Activated naive CD8-positive, alpha-beta T cell treated with anti-CD3 and anti-CD28 coated beads, Interleukin-2, amount 10 ng/mL, durations not matched to agents 7 days and 5 days (primary cell): ENCODE results near the gene AMMECR1. TPM values are rescaled to one million over a fixed set of nuclear protein-coding genes. Genes with fewer than 3 reads are reported as not detected.
A peak's percentile ranks its signal among the peaks of the same experiment; 100 is the strongest.
"Not testable (repeated sequence)": the region's sequence is repeated elsewhere in the genome, so short reads cannot be mapped to it uniquely, and the experiment has no call there.

Experiments
- ATAC-seq: fragments of 150-1000 bp; cut with Tn5 transposase; one replicate; pipeline ENCODE4 v1.10.0; 2021; ENCODE audit warnings: low read depth, moderate library complexity
- POLR2A ChIA-PET: fragments of 350-600 bp; sonication (Branson Sonifier 250); formaldehyde crosslinking; loops from one replicate; lab custom pipeline; 2021; ENCODE audit warnings: antibody characterized with exemption; lab: Charles Lee
- DNase-seq: peaks from one replicate; pipeline ENCODE4 v3.0.0; 2021
- H3K27ac Mint-ChIP-seq: one replicate; pipeline ENCODE4 v1.8.0; 2022; ENCODE audit warnings: mild to moderate bottlenecking, mixed read lengths
- H3K27me3 Mint-ChIP-seq: one replicate; pipeline ENCODE4 v1.8.0; 2022; ENCODE audit warnings: mild to moderate bottlenecking, moderate library complexity, mixed read lengths
- H3K36me3 Mint-ChIP-seq: one replicate; pipeline ENCODE4 v1.8.0; 2021; ENCODE audit warnings: mild to moderate bottlenecking, mixed read lengths
- H3K4me1 Mint-ChIP-seq: one replicate; pipeline ENCODE4 v1.8.0; 2021; ENCODE audit warnings: mixed read lengths
- H3K4me3 Mint-ChIP-seq: one replicate; pipeline ENCODE4 v1.8.0; 2022; ENCODE audit warnings: mild to moderate bottlenecking, moderate library complexity, mixed read lengths
- H3K9me3 Mint-ChIP-seq: one replicate; pipeline ENCODE4 v1.8.0; 2021; ENCODE audit warnings: mixed read lengths
- total RNA-seq, 2 experiments: library from RNA; stranded (reverse); gene quantifications; one replicate each; pipeline ENCODE4 v1.2.3, GENCODE V29; 2021

The AMMECR1 gene
- total RNA-seq, 2 experiments from 2014 or later: 10.2 to 10.8 TPM

DNA sequence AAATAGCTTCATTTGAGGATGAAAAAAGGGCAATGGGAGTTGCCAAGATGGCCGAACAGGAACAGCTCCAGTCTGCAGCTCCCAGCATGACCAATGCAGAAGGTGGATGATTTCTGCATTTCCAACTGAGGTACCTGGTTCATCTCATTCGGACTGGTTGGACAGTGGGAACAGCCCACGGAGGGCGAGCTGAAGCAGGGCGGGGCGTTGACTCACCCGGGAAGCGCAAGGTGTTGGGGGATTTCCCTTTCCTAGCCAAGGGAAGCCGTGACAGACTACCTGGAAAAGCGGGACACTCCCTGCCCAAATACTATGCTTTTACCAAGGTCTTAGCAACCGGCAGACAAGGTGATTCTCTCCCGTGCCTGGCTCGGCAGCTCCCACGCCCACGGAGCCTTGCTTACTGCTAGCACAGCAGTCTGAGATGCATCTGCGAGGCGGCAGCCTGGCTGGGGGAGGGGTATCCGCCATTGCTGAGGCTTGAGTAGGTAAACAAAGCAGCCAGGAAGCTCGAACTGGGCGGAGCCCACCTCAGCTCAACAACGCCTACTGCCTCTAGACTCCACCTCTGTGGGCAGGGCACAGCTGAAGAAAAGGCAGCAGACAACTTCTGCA is 88.3 kb downstream of the AMMECR1 start:
- H3K27me3 Mint-ChIP-seq, H3K27ac Mint-ChIP-seq, H3K4me1 Mint-ChIP-seq, ATAC-seq, POLR2A ChIA-PET, H3K9me3 Mint-ChIP-seq: not testable (repeated sequence)
- peak; percentile 47 for DNase-seq
- Mint-ChIP-seq H3K4me3 (peak overlapping the region; percentile 53), H3K36me3 (peaks cover 11% of the 10 kb centered on the region)

DNA sequence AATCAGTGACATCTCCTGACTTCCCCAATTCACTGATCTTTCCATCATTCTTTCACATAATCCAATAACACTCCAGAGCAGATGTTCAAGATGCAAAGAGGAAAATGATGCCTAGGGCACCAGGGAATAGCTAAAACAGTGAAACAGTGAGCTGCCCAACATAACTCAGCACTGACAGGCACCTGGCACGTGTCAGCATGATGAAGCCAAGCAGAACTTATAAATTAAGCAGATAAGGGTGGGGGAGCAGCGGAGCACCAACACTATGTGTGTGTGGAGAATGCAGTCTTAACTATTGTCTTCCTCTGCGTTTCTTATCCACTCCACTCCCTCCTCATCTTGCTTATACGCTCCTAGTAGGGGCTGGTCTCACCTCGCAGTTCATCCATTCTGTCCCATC is 89.4 kb downstream of the AMMECR1 start:
- Mint-ChIP-seq H3K36me3 (peaks cover 11% of the 10 kb centered on the region), H3K27me3 (no peaks in the 10 kb centered on the region), H3K4me1 (peaks cover 6% of the 10 kb centered on the region), H3K27ac (no peak overlapping the region), H3K9me3 (peaks cover 3% of the 10 kb centered on the region), H3K4me3 (no peak overlapping the region)
- POLR2A ChIA-PET: no interaction called here
- DNase-seq (no peak), ATAC-seq (no peak)

DNA sequence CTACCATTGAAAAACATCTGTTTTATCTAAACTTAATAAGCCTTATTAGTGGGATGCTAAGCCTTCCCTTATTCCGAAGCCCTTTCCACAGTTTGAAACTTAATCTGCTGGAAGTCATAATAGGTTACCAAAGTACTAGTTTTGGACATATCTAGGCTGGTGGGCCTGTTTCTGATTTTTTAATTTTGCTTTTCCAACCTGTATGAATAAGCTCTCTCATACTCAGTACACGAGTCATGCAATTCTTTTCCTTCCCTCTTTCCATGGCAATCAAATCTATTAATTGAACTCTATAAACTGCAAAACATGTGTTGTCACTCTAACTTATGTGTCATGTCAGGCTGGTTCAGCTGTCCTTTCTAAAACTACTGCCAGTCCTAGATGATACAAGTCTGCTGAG is 91.0 kb downstream of the AMMECR1 start:
- ATAC-seq: no peak
- Mint-ChIP-seq H3K27ac (no peak overlapping the region), H3K4me1 (peaks cover 3% of the 10 kb centered on the region), H3K36me3 (peaks cover 5% of the 10 kb centered on the region), H3K9me3 (peaks cover under 1% of the 10 kb centered on the region), H3K27me3 (no peaks in the 10 kb centered on the region), H3K4me3 (no peak overlapping the region)
- no peak for DNase-seq
- POLR2A ChIA-PET: no interaction called here

DNA sequence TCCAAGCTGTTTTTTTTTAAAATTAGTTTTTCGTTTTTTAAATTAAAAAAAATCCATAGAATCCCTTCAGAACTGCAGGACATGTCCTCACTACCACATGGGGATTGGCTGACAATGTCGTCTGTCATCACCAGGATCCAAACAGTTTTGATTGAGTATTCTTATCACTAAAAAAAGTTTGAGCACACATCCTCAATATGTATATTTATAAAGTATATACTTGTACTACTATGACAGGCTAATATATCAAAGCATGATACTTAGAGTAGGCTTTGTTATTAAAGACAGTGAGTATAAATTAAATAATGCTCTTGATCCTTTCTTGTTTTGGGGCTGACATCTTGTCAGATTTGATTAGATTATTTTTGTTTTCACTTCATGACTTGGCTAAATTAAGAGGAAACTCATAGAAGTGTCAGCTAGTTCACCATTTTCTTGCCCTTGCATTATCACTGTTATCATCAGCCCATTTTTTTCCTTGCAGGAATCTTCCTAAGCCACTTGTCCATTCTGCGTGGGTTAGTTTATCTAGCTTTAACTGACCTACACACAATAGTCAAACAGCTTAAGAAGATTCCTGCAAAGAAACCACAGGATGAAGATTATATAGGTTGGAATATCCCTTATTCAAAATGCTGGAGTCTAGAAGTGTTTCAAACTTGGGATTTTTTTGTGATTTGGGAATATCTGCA is 92.8 kb downstream of the AMMECR1 start:
- ATAC-seq: no peak
- H3K27ac Mint-ChIP-seq: no peak overlapping the region
- no peak overlapping the region for H3K4me3 Mint-ChIP-seq

DNA sequence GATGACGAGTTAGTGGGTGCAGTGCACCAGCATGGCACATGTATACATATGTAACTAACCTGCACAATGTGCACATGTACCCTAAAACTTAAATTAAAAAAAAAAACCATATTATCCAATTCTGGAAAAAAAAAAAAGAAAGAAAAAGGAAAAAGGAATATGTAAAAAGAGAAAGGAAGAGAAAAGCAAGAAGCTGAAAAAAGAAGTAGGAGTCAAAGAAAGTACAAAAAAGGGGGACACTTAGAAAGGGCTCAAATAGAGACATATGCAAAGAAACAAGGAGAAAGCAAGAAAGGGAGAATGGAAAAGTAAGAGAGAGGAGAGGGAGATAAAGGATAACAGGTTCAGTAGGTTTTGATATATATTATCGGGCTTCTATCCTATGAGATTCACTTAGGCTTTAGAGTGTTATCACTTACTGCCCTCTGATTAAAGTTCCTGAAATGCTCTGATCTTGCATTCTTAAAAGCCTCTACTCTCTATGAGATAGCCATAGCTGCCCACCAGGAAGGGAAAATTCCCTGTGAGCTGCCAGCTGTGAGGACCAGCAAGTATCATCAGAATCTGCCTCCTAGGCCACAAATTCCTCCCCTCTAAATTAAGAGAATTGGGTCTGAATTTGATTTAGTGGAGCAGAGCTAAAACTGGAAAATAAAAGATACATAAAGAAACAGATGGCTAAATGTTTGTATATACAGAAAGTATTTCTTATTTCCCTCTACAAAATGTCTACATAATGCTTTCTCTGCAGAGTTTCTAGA is 95.2 kb downstream of the AMMECR1 start:
- ATAC-seq (no peak), DNase-seq (no peak)
- H3K27me3 Mint-ChIP-seq: no peaks in the 10 kb centered on the region
- H3K9me3 Mint-ChIP-seq: no peaks in the 10 kb centered on the region
- H3K4me3 Mint-ChIP-seq: no peak overlapping the region
- POLR2A ChIA-PET: no interaction called here
- H3K36me3 Mint-ChIP-seq: peaks cover 1% of the 10 kb centered on the region
- H3K27ac Mint-ChIP-seq: no peak overlapping the region
- no peaks in the 10 kb centered on the region for H3K4me1 Mint-ChIP-seq

More for the DNA sequence above, 92.8 kb downstream of the AMMECR1 start:
- Mint-ChIP-seq H3K9me3 (no peaks in the 10 kb centered on the region), H3K4me1 (no peaks in the 10 kb centered on the region), H3K36me3 (peaks cover 3% of the 10 kb centered on the region), H3K27me3 (no peaks in the 10 kb centered on the region)
- no peak for DNase-seq
- POLR2A ChIA-PET: no interaction called here

DNA sequence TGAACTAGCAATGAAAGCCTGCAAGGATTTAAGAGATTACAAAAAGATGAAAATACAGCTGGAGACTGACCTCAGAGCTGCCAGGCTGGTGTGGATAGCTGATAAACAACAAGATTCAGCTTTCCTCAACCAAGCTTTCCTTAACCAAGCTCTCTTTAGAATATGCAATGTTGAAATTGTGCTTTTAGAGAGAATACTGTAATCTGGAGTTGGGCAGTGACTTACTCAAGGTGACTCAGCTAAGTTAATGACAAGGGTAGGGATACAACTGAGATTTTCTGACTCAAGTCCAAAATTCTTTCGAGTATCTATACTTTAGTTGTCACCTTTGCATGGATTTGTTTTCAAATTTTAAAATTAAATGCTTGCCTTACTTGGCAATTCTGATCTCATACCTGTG is 98.0 kb downstream of the AMMECR1 start:
- Mint-ChIP-seq H3K27ac (no peak overlapping the region), H3K4me1 (peaks cover 4% of the 10 kb centered on the region), H3K9me3 (no peaks in the 10 kb centered on the region), H3K4me3 (no peak overlapping the region), H3K36me3 (peaks cover 1% of the 10 kb centered on the region), H3K27me3 (no peaks in the 10 kb centered on the region)
- DNase-seq (no peak), ATAC-seq (no peak)
- POLR2A ChIA-PET: no interaction called here

DNA sequence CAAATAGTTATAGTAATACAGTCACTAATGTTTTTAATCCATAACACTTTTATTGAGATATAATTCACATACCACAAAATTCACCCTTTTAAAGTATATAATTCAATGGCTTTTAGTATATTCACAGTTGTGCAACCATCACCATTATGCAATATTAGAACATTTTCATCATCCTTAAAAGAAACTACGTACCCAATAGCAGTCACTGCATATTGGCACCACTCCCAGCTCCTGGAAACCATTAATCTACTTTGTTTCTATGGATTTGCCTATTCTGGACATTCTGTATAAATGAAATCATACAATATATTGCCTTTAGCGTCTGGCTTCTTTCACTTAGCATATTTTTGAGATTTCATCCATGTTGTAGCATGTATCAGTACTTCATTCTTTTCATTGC is 99.3 kb downstream of the AMMECR1 start:
- H3K36me3 Mint-ChIP-seq: peaks cover 5% of the 10 kb centered on the region
- no peak for ATAC-seq
- H3K9me3 Mint-ChIP-seq: no peaks in the 10 kb centered on the region
- peaks cover 4% of the 10 kb centered on the region for H3K4me1 Mint-ChIP-seq
- H3K4me3 Mint-ChIP-seq: no peak overlapping the region
- H3K27ac Mint-ChIP-seq: no peak overlapping the region
- H3K27me3 Mint-ChIP-seq: no peaks in the 10 kb centered on the region
- POLR2A ChIA-PET: no interaction called here
- no peak for DNase-seq

DNA sequence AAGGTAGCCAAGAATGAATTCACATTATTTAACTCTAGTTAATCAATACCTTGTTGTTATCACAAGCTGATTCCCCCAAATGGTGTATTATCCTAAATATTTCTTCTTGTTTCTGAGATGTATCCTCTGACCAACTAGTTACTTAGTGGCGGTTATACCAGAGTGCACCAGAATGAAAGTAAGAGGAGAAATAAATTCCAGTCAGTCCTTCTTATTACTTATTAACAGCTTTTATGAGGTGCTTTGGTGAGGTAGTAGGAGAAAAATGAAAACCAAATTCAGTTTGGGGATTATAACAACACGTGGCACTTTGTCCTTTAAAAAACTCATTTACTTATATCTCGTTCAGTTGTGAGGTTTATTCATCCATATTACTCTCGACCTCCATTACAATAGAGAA is 101.9 kb downstream of the AMMECR1 start:
- H3K4me3 Mint-ChIP-seq: no peak overlapping the region
- no peak for DNase-seq
- POLR2A ChIA-PET: no interaction called here
- peaks cover 4% of the 10 kb centered on the region for H3K4me1 Mint-ChIP-seq
- no peaks in the 10 kb centered on the region for H3K9me3 Mint-ChIP-seq
- ATAC-seq: no peak
- peaks cover 3% of the 10 kb centered on the region for H3K36me3 Mint-ChIP-seq
- H3K27ac Mint-ChIP-seq: no peak overlapping the region
- no peaks in the 10 kb centered on the region for H3K27me3 Mint-ChIP-seq

DNA sequence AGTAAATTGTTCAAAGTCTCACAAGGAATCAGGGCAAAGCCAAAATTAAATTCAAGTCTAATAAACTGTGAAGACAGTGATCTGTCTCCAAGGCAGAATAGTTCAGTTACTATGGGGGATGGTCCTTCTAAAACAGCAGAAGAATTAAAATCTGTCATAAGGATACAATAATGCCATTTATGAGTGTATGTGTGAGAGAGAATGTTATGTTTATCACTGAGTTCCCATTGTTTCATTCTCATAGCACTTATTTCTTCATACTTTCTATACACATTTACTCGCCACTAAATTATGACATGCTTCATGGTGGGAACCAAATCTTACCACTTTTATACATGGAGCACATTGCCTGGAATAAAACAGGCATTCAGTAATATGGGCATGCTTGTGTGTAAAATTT is 102.5 kb downstream of the AMMECR1 start:
- POLR2A ChIA-PET: no interaction called here
- Mint-ChIP-seq H3K4me3 (no peak overlapping the region), H3K4me1 (peaks cover 4% of the 10 kb centered on the region), H3K36me3 (peaks cover 3% of the 10 kb centered on the region), H3K27me3 (no peaks in the 10 kb centered on the region), H3K9me3 (no peaks in the 10 kb centered on the region), H3K27ac (no peak overlapping the region)
- DNase-seq: no peak
- no peak for ATAC-seq

GRCh38 chrX:110214684-110215083 is 103.2 kb downstream of the AMMECR1 start:
- peaks cover 3% of the 10 kb centered on the region for H3K36me3 Mint-ChIP-seq
- no peak for DNase-seq
- H3K27me3 Mint-ChIP-seq: no peaks in the 10 kb centered on the region
- POLR2A ChIA-PET: no interaction called here
- H3K27ac Mint-ChIP-seq: no peak overlapping the region
- no peaks in the 10 kb centered on the region for H3K9me3 Mint-ChIP-seq
- peaks cover 4% of the 10 kb centered on the region for H3K4me1 Mint-ChIP-seq
- no peak for ATAC-seq
- H3K4me3 Mint-ChIP-seq: no peak overlapping the region

- no peaks in the 10 kb centered on the region for H3K27me3 Mint-ChIP-seq
- H3K4me3 Mint-ChIP-seq: no peak overlapping the region
- ATAC-seq: no peak
- H3K9me3 Mint-ChIP-seq: no peaks in the 10 kb centered on the region
- H3K36me3 Mint-ChIP-seq: peaks cover 3% of the 10 kb centered on the region
- no peak overlapping the region for H3K27ac Mint-ChIP-seq
- peaks cover 4% of the 10 kb centered on the region for H3K4me1 Mint-ChIP-seq
- DNase-seq: no peak
- POLR2A ChIA-PET: no interaction called here
Measured at GRCh38 chrX:110213183-110213582, 104.7 kb downstream of the AMMECR1 start.

DNA sequence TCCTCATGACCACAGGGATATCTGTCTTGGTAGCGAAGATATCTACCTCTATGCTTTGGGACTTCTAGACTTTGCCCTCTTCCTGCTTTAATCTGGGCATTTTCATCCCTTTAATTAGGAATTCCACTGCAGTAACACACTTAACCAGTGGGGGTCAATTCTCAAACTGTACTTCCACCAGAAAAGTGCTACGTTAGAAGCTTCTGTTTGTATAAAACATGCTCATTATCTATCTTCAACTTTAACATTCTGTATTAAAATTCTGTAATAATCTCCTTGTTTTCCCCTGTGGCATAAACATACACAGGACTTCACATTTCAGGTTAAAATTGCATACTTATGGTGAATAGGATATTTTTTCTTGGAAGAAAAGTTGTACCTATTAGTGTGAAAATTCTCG is 105.6 kb downstream of the AMMECR1 start:
- no peak overlapping the region for H3K27ac Mint-ChIP-seq
- no peak overlapping the region for H3K4me3 Mint-ChIP-seq
- POLR2A ChIA-PET: no interaction called here

GRCh38 chrX:110211340-110211739 is 106.5 kb downstream of the AMMECR1 start:
- H3K36me3 Mint-ChIP-seq: peaks cover 3% of the 10 kb centered on the region
- H3K9me3 Mint-ChIP-seq: no peaks in the 10 kb centered on the region
- no peak for ATAC-seq
- H3K4me3 Mint-ChIP-seq: no peak overlapping the region
- H3K27me3 Mint-ChIP-seq: no peaks in the 10 kb centered on the region
- H3K4me1 Mint-ChIP-seq: no peaks in the 10 kb centered on the region
- no peak overlapping the region for H3K27ac Mint-ChIP-seq
- POLR2A ChIA-PET: no interaction called here
- no peak for DNase-seq

More for the DNA sequence above, 105.6 kb downstream of the AMMECR1 start:
- Mint-ChIP-seq H3K9me3 (no peaks in the 10 kb centered on the region), H3K27me3 (no peaks in the 10 kb centered on the region), H3K4me1 (peaks cover 2% of the 10 kb centered on the region), H3K36me3 (peaks cover 3% of the 10 kb centered on the region)
- ATAC-seq (no peak), DNase-seq (no peak)
